ENCODE results near the gene SORCS2. TPM values are rescaled to one million over a fixed set of nuclear protein-coding genes. Genes with fewer than 3 reads are reported as not detected.

SORCS2 gene
- total and polyA plus RNA-seq, 8 donors: 4.6 to 9.7 (median 7.2) TPM

GRCh38 chr4:7618361-7618760, 426.0 kb downstream of the SORCS2 start:
- TF ChIP-seq CTCF (IDR thresholded peaks at IDR 0.05): no peak
- no peak overlapping the region for H3K4me3 ChIP-seq
- H3K27me3 ChIP-seq: peaks cover 0 to 27% of the 10 kb centered on the region in 2 donors
- H3K36me3 ChIP-seq: no peaks in the 10 kb centered on the region
- ATAC-seq (no peak), DNase-seq (no peak)
- no peaks in the 10 kb centered on the region for H3K4me1 ChIP-seq
- no peak overlapping the region for H3K27ac ChIP-seq
- H3K9me3 ChIP-seq: no peaks in the 10 kb centered on the region
- intact Hi-C loops (cut with DNase I): no loop called here

DNA sequence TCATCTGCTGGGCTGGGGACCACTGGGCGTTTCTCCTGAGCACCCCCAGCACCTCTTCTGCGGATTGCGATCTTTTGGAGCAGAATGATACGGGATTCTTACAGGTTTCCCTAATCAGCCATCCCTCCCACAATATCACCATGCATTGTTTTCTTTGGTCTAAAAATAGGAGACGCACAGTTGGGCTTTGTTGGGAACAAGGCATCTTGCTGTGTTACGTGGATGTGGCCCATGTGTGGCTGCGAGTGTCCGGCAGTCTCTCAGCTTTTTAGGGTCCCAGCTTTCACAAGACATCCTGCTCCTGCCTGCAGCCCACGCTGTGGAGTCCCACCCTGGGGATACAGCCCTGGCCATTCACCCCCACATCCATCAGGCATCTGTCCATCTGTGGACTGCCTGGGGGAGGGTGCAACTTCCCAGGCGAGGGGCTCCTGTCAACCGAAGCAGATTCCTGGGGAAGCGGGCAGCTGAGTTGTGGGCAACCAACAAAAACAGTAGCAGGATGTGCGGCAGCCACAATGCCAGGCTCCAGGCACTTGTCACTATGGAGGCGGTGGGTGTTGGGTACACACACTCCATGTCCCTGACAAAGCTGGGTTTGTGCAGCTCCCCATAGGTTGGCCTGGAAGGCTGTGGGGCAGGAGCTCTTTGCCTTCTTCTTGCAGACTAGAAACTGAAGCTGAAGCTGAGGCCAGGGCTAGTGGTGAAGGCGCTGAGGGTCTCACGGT, 427.9 kb downstream of the SORCS2 start:
- Histone ChIP-seq H3K27ac (no peak overlapping the region), H3K4me3 (no peak overlapping the region), H3K36me3 (no peaks in the 10 kb centered on the region), H3K9me3 (no peaks in the 10 kb centered on the region), H3K27me3 (peaks cover 0 to 33% of the 10 kb centered on the region in 2 donors), H3K4me1 (no peaks in the 10 kb centered on the region)
- TF ChIP-seq CTCF (IDR thresholded peaks at IDR 0.05): no peak
- intact Hi-C loops (cut with DNase I): no loop called here
- no peak for ATAC-seq
- DNase-seq: no peak

DNA sequence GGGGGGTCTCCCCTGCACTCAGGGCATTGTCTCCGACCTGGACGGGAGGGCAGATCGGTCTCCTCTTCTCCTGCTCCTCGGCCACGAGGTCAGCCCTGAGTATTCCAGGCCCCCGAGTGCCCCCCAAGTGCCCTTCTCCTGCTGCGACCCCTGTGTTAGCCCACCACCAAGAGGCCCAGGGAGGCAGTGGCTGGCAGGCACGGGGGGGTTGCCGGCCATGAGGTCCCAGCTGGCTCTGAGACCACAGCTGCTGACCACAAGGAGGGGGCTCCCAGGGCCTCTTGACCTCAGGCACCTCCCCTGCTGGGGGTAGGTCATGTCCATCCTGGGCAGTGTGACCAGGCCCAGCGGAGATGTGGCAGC, 428.5 kb downstream of the SORCS2 start:
- Histone ChIP-seq H3K4me3 (no peak overlapping the region), H3K27me3 (peaks cover 0 to 33% of the 10 kb centered on the region in 2 donors), H3K4me1 (no peaks in the 10 kb centered on the region), H3K36me3 (no peaks in the 10 kb centered on the region), H3K9me3 (no peaks in the 10 kb centered on the region), H3K27ac (no peak overlapping the region)
- intact Hi-C loops (cut with DNase I): no loop called here
- DNase-seq (no peak), ATAC-seq (no peak)
- TF ChIP-seq CTCF (IDR thresholded peaks at IDR 0.05): no peak

- Histone ChIP-seq H3K36me3 (no peaks in the 10 kb centered on the region), H3K27me3 (peaks cover 0 to 33% of the 10 kb centered on the region in 2 donors), H3K27ac (no peak overlapping the region), H3K4me3 (no peak overlapping the region), H3K9me3 (no peaks in the 10 kb centered on the region), H3K4me1 (no peaks in the 10 kb centered on the region)
- intact Hi-C loops (cut with DNase I): no loop called here
- ATAC-seq (no peak), DNase-seq (no peak)
- TF ChIP-seq CTCF (IDR thresholded peaks at IDR 0.05): no peak
These were observed 429.1 kb downstream of the SORCS2 start for GRCh38 chr4:7621252-7622035.

GRCh38 chr4:7622371-7622770, 430.0 kb downstream of the SORCS2 start:
- H3K36me3 ChIP-seq: no peaks in the 10 kb centered on the region
- no peaks in the 10 kb centered on the region for H3K9me3 ChIP-seq
- H3K27ac ChIP-seq: no peak overlapping the region
- no peak for TF ChIP-seq CTCF (IDR thresholded peaks at IDR 0.05)
- intact Hi-C loops (cut with DNase I): no loop called here
- no peak for DNase-seq
- H3K4me3 ChIP-seq: no peak overlapping the region
- ATAC-seq: no peak
- no peaks in the 10 kb centered on the region for H3K4me1 ChIP-seq
- H3K27me3 ChIP-seq: peaks cover 0 to 33% of the 10 kb centered on the region in 2 donors

Data from left lung (tissue), 10 donors.